GM19328 (cell line): ENCODE data around the gene CACNA1D.
"Not testable (repeated sequence)": the region's sequence is repeated elsewhere in the genome, so short reads cannot be mapped to it uniquely, and the experiment has no call there.

ENCODE experiments used
- ATAC-seq: cut with Tn5 transposase; IDR thresholded peaks from one replicate; pipeline ENCODE4 v1.9.1; 2021; ENCODE audit warnings: mild to moderate bottlenecking, moderate library complexity; ENCODE audit not compliant: unreplicated experiment

CACNA1D gene

GRCh38 chr3:53646723-53647122, 152.3 kb downstream of the CACNA1D start:
- ATAC-seq: no peak

GRCh38 chr3:53649816-53650215, 155.4 kb downstream of the CACNA1D start:
- no peak for ATAC-seq

- no peak for ATAC-seq
Measured at GRCh38 chr3:53650424-53650823, 156.0 kb downstream of the CACNA1D start.

- no peak for ATAC-seq
Measured at GRCh38 chr3:53650928-53651661, 156.7 kb downstream of the CACNA1D start.

GRCh38 chr3:53651927-53652326, 157.5 kb downstream of the CACNA1D start:
- ATAC-seq: no peak

GRCh38 chr3:53657651-53658050, 163.2 kb downstream of the CACNA1D start:
- ATAC-seq: no peak

GRCh38 chr3:53658613-53659193, 164.3 kb downstream of the CACNA1D start:
- no peak for ATAC-seq

- ATAC-seq: no peak
Measured at GRCh38 chr3:53659996-53660395, 165.6 kb downstream of the CACNA1D start.

- ATAC-seq: no peak
Measured at GRCh38 chr3:53661480-53661879, 167.1 kb downstream of the CACNA1D start.

GRCh38 chr3:53664812-53665211, 170.4 kb downstream of the CACNA1D start:
- ATAC-seq: not testable (repeated sequence)

GRCh38 chr3:53665608-53666425, 171.4 kb downstream of the CACNA1D start:
- no peak for ATAC-seq

- no peak for ATAC-seq
Measured at GRCh38 chr3:53668872-53669271, 174.5 kb downstream of the CACNA1D start.

GRCh38 chr3:53670721-53671120, 176.3 kb downstream of the CACNA1D start:
- ATAC-seq: no peak

GRCh38 chr3:53671192-53671960, 177.0 kb downstream of the CACNA1D start:
- ATAC-seq: no peak

- ATAC-seq: no peak
Measured at GRCh38 chr3:53671961-53672299, 177.5 kb downstream of the CACNA1D start.

- no peak for ATAC-seq
Measured at GRCh38 chr3:53672981-53673380, 178.6 kb downstream of the CACNA1D start.

GRCh38 chr3:53673722-53674350, 179.4 kb downstream of the CACNA1D start:
- ATAC-seq: no peak

- ATAC-seq: no peak
Measured at GRCh38 chr3:53674582-53674981, 180.2 kb downstream of the CACNA1D start.

GRCh38 chr3:53675022-53675697, 180.7 kb downstream of the CACNA1D start:
- ATAC-seq: no peak

- ATAC-seq: no peak
Measured at GRCh38 chr3:53675942-53676341, 181.5 kb downstream of the CACNA1D start.
